Gastrocnemius medialis (tissue), 4 donors: ENCODE measurements around the gene C22orf31.

ENCODE experiments used
- CTCF ChIP-seq, 5 experiments: fragments of 450-650 bp in 3 of 5; fragments of 200-600 bp in 2 of 5; sonication (generic) in 2 of 5; IDR thresholded peaks in 4 of 5; conservative IDR thresholded peaks in 1 of 5; 1 replicate in 4 of 5; 2 replicates in 1 of 5; pipeline ENCODE4 v1.5.1; 2016 to 2019; ENCODE audit warnings: antibody characterized with exemption in 5 of 5, mild to moderate bottlenecking in 3 of 5, moderate library complexity in 3 of 5
- POLR2A ChIP-seq, 2 donors: fragments of 450-650 bp; IDR thresholded peaks; one replicate each; pipeline ENCODE4 v1.6.1; 2017; ENCODE audit warnings: antibody characterized with exemption in 2 of 2, mild to moderate bottlenecking in 2 of 2, moderate library complexity in 2 of 2

GRCh38 chr22:29014773-29015172 lies 46.9 kb downstream of the C22orf31 start:
- TF ChIP-seq CTCF (IDR thresholded peaks at IDR 0.05 in 4 of 5, conservative IDR thresholded peaks at IDR 0.05 in 1 of 5) (no peak), POLR2A (IDR thresholded peaks at IDR 0.05) (no peak)
